AG04449 (cell line): ENCODE data around the gene SLC9A9.

Experiments used
- CTCF ChIA-PET: fragments of 350-600 bp; formaldehyde crosslinking; extraction: SDS; loops from one replicate; lab custom pipeline; 2021; ENCODE audit warnings: antibody characterized with exemption; lab: Yijun Ruan, JAX
- POLR2A ChIA-PET: fragments of 400-600, 350-600 bp; formaldehyde crosslinking; extraction: SDS; loops from one replicate; lab custom pipeline; 2020; ENCODE audit warnings: antibody characterized with exemption, inconsistent platforms; lab: Yijun Ruan, JAX
- DNase-seq: peaks from one replicate; pipeline ENCODE4 v3.0.0-alpha.2; 2010; ENCODE audit warnings: low read depth, low spot score
- H3K4me3 ChIP-seq: 2 replicates; pipeline ENCODE4 v1.5.1; 2011; ENCODE audit warnings: low read depth, mild to moderate bottlenecking, control low read depth, low read length
- TF ChIP-seq, protein P1 (sequence below): IDR thresholded peaks from one replicate; pipeline ENCODE4 v1.5.1; 2011; ENCODE audit warnings: mild to moderate bottlenecking, moderate library complexity, low read length, control low read depth, inconsistent platforms; ENCODE audit not compliant: insufficient read depth; ENCODE audit errors: missing control alignments

Gene SLC9A9

GRCh38 chr3:143795874-143796273 lies 52.4 kb downstream of the SLC9A9 start:
- ChIA-PET CTCF (no interaction called here), POLR2A (no interaction called here)
- TF ChIP-seq, protein P1, sequence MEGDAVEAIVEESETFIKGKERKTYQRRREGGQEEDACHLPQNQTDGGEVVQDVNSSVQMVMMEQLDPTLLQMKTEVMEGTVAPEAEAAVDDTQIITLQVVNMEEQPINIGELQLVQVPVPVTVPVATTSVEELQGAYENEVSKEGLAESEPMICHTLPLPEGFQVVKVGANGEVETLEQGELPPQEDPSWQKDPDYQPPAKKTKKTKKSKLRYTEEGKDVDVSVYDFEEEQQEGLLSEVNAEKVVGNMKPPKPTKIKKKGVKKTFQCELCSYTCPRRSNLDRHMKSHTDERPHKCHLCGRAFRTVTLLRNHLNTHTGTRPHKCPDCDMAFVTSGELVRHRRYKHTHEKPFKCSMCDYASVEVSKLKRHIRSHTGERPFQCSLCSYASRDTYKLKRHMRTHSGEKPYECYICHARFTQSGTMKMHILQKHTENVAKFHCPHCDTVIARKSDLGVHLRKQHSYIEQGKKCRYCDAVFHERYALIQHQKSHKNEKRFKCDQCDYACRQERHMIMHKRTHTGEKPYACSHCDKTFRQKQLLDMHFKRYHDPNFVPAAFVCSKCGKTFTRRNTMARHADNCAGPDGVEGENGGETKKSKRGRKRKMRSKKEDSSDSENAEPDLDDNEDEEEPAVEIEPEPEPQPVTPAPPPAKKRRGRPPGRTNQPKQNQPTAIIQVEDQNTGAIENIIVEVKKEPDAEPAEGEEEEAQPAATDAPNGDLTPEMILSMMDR = no peak
- DNase-seq = no peak
- no peak overlapping the region for H3K4me3 ChIP-seq

- DNase-seq = no peak
- ChIA-PET POLR2A (no interaction called here), CTCF (no interaction called here)
- TF ChIP-seq, protein P1 = no peak
- H3K4me3 ChIP-seq = no peak overlapping the region
Observed at GRCh38 chr3:143794793-143795462, 53.3 kb downstream of the SLC9A9 start.

GRCh38 chr3:143793971-143794370 lies 54.3 kb downstream of the SLC9A9 start:
- POLR2A ChIA-PET = no interaction called here
- no peak for DNase-seq
- TF ChIP-seq, protein P1 = no peak
- CTCF ChIA-PET = no interaction called here
- H3K4me3 ChIP-seq = no peak overlapping the region

DNA sequence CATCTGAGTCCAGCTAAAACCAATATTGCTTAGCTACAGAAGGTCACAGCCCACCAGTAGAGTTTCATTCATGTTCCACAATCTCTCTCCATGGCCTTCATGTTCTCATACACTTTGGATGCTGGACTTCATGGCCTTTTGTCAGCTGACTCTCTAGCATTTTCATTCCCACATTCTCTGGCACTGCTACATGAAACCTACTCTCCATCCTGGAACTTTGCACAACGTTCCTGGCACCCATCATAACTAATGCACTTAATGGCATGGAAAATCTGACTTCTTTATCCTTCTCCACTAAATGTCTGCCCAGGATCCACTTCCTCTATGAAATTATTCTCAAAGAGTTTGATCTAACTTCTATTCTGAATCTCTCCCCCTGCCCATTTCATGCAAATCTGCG lies 56.9 kb downstream of the SLC9A9 start:
- DNase-seq = no peak
- CTCF ChIA-PET = no interaction called here
- POLR2A ChIA-PET = no interaction called here
- no peak overlapping the region for H3K4me3 ChIP-seq
- TF ChIP-seq, protein P1 = no peak

DNA sequence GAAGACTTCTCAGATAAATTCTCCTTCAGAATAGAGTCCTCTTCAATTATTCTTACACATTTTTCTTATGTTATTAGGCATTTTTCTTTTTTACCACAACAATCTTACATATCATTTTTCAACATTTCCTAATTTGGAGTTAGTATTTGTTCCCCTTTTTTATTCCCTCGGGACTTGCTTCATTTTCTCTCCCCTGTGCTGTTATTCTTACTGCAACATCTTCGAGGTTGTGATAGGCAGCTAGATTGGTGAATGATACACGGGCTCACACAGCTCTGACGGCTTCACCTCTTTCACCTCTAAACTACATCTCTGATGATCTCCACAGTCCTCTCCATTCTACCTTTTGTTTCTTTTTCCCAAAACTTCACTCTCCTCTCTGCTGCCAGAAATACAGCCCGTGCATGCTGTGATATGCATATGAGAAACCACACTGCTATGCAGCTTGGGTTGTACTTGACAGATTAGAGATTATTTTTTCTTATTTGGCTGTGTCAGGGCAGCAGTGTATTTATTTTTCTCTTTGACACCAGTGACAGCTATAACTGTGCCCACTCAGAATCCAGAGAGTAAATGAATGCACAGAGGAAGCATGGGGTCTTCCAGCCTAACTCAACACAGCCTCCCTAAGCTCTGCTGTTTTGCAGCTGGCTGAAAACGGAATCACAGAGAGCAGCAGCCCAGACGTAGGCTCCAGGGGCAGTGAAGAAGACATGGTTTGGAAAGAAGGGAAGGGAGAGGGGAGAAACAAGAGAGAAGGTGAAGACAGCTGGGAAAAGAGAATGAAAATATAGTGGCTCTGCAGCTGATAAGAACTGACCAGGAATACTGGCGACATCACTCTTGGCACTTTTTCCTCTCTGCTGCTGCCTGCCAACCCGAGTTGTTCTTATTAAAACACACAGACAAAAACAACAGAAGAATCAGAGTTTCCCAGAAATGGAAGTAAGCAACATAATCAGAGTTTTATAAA lies 61.8 kb downstream of the SLC9A9 start:
- CTCF ChIA-PET = no interaction called here
- H3K4me3 ChIP-seq = no peak overlapping the region
- TF ChIP-seq, protein P1 = no peak
- DNase-seq = no peak
- POLR2A ChIA-PET = no interaction called here

- ChIA-PET CTCF (no interaction called here), POLR2A (no interaction called here)
- DNase-seq = no peak
Observed at GRCh38 chr3:143784446-143784845, 63.8 kb downstream of the SLC9A9 start.

More at GRCh38 chr3:143784446-143784845, 63.8 kb downstream of the SLC9A9 start:
- TF ChIP-seq, protein P1 = no peak
- no peak overlapping the region for H3K4me3 ChIP-seq
